HG03045 (cell line): ENCODE results near the gene FARP1.

Source experiments
- ATAC-seq: cut with Tn5 transposase; IDR thresholded peaks from one replicate; pipeline ENCODE4 v1.9.1; 2021; ENCODE audit warnings: mild to moderate bottlenecking, moderate library complexity; ENCODE audit not compliant: unreplicated experiment

FARP1 gene

DNA sequence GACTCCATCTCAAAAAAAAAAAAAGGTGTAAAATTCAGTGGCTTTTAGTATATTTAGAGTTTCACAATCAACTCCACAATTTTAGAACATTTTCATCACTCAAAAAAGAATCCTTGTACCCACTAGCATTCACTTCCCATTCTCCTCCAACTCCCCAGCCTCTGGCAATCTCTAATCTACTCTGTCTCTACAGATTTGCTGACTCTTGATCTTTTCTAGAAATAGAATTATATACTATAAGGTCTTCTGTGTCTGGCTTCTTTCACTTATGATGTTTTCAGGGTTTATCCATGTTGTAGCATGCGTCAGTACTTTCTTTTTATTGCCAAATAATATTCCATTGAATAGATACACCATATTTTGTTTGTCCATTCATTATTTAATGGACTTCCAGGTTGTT, 8.0 kb upstream of the FARP1 start:
- ATAC-seq: no peak

GRCh38 chr13:98141091-98141490, 1.8 kb upstream of the FARP1 start:
- ATAC-seq: no peak

DNA sequence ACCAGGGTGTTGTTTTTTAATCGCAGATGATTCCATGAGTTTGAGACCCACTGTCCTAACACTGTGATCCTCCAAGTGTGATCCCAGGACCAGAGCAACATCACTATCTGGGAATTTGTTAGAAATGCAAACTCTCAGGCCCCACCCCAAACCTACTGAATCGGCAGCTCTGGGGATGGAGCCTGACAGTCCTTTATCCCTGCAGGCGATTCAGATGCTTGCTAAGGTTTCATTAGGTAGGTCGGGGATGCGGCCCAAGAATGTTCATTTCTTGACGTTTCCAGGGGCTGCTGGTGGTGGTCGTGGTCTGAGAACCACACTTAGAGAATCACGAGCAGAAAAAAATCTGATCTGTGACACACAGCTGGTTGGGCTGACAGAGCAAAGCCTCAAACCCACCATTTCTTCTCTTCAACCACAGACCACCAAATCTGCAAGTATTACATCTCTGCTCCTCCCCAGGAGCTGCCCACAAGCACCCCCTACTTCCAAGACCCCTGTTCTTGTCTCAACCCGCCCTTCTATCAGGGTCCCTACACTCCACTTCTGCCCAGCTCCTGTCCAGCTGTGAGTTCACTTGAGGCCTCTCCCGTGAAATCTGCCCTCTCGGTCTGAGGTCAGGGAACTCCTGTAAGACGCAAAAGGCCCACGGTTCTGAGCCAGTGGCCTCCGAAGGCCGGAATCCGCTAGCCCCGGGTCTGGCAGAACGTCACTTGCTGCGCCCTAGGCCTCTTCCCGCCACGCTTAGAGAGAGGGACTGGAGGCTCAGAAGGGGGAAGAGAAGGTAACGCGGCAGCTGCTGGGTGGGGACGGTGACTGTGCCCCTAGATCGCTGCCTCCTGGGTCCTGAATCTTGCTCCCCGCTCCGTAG, 1.1 kb upstream of the FARP1 start:
- no peak for ATAC-seq

DNA sequence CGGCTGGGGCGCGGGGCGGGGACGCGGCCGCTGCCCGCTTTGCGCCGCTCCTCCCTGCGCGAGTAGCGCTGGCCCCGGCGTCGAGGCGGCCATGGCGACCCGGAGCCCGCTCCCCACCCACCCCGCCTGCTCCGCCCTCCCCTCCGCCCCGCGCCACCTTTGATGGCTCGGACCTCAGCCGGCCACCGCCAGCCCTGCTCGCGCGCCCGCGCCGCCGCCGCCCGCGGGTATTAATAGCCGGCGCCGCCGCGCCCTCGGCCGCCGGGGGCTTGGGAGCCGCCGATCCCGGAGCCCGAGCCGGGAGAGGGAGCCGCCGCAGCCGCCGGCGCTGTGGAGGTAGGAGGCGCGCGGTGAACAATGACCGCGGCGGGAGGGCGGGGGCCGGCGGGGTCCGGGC, 261 bp downstream of the FARP1 start:
- ATAC-seq: no peak

GRCh38 chr13:98143601-98144026, 720 bp downstream of the FARP1 start:
- no peak for ATAC-seq

DNA sequence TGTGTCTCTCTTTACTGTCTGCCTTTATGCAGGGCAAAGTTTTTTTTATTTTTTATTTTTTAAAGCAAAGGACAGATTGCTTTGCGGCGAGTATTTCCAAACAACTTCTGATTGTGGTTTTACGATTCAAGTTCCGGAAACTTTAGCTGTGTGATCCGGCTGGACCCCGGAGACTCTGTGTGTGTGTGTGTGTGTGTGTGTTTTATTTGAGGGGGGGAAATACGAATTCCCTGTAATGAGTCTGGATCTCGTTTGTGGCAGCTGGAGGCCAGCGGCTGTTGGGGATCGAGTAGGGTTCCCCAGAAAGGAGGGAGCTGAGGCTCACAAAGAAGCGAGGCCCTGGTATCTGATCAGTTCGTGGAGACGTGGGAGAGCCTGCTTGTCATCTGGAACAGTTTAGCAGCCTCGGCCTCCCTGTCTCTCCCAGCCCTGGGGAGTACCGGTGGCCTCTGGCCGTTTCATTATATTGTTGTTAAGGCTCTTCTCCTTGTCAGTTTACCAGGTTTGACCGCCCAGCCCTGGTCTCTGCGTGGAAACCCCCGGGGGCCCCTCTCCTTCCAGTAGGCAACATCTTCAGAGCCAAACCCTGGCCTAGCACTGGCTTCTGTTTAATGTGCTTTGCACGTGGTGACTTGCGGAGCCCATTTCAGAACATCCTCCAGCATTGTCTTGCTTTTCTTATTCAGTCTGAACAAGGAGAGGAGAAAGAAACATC, 1.3 kb downstream of the FARP1 start:
- ATAC-seq: no peak

DNA sequence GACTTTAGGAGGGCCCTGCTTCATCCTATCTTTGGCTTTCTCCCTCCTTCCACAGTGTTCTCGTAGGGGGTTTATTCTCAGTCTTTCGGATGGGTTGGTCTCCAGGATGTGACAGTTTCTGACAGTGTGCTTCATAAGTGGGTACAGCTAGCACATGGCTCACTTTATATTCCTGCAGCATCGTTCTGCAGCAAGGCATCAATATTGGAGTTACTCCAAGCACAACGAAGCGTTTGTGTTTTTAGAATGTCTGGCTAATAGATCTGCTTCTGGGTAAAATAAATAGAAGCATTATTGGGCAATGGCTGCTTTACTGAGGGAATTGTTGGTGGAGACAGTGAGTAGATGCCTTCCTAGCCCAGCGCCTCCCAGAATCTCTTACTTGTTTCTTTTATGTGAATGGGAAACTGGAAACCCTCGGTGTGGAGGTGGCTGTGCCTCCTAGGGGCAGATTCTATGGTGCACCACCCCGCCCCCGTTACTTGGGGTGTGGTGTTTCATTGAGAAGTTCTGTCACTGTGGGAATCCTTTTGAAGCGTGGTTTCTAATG, 2.0 kb downstream of the FARP1 start:
- no peak for ATAC-seq

DNA sequence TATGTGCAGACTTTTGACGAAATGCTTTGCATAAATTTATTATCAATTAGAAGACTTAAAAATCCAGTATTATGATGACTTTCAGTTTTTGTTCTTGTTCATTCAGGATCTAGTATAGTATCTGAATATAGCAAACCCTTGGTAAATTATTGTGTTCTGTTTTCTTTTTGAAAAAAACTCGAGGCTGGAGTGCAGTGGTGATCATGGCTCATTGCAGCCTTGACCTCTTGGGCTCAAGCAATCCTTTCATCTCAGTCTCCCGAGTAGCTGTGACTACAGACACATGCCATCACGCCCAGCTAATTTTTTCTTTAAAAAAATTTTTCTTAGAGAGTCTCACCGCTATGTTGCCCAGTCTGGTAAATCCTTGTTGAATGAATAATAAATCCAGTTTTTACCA, 4.6 kb downstream of the FARP1 start:
- ATAC-seq: no peak

DNA sequence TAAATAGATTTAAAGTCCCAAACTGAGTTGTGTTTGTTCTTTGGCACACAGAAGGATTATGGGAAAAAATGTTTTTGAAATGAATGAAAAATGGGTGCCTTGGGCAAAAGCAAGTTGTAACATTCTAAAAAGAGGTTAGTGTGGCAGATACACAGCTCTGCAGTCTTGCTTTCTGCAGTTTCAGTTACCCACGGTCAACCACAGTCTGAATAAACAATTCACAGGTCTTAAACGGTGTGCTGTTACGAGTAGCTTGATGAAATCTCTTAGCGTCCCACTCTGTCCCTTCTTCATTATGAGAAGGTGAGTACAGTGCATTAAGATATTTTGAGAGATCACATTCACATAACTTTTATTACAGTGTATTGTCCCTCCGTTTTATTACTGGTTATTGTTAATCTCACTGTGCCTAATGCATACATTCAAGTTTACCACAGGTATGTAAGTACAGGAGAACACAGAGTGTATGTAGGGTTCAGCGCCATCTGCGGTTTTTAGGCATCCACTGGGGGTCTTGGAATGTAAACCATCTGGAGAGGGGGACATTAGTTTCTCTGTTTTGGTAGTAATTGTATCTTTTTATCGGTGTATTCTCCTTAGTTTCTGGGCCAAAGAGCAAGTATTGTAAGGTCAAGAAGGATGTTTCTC, 8.1 kb downstream of the FARP1 start:
- ATAC-seq: no peak

GRCh38 chr13:98155475-98156109, 12.7 kb downstream of the FARP1 start:
- ATAC-seq: no peak

- ATAC-seq: no peak
Observed at GRCh38 chr13:98156259-98156658, 13.4 kb downstream of the FARP1 start.

GRCh38 chr13:98157188-98157587, 14.3 kb downstream of the FARP1 start:
- no peak for ATAC-seq

DNA sequence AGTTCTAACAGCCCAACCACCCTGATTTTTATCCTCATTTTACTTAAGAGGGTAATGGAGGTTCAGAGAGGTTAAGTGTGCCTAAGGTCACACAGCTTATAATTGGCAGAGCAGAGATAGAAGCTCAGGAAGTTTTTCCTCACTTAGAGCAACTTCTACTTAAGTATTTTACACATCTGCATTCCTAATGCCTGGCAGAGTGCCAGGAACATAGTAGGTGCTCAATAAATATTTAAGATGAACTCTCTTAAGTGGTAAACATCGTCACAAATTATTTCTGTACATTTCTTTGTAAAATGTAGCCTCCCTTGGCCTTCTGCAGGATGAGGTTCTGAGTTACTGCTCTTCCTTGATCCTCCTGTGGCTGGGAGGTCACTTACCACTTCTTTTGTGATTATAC, 14.7 kb downstream of the FARP1 start:
- ATAC-seq: no peak

DNA sequence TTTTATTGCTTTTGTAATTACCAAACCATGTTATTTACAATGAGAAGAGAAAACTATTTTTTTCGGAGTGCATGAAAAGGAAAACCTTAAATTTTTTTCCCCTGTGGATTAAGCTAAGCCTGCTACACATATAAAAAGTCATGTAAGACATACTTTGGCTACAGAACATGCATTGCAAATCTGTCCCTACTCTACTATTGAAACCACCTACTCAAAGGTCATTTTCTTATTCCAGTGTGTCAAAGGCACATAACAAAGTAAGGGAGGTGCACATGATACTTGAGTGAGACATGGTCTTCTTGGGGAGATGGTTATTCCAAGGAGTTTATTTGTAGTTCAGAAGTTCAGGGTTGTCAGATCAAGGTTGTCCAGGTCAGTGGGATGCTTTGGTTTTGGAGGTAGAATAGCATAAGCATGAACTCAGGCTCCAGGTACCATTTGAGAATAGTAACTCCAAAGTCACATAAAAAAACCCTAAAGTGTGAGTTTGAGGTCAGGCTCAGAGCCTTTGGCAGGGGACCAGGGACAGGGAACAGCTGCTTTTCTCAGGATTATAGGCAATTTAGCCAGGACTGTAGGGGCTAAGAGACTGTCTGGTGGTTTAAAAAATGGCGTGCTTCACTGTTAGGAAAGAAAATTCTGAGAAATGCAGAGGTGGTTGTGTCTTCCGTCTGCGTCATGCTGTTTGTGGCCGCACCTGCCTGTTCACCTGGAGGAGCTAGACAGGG, 15.4 kb downstream of the FARP1 start:
- ATAC-seq: no peak

GRCh38 chr13:98162935-98163334, 20.0 kb downstream of the FARP1 start:
- no peak for ATAC-seq

- ATAC-seq: no peak
Observed at GRCh38 chr13:98169331-98169730, 26.4 kb downstream of the FARP1 start.

GRCh38 chr13:98171900-98172589, 29.2 kb downstream of the FARP1 start:
- ATAC-seq: no peak

- no peak for ATAC-seq
Observed at GRCh38 chr13:98172590-98173422, 29.9 kb downstream of the FARP1 start.
